ENCODE results near the gene POLR3GL. TPM values are rescaled to one million over a fixed set of nuclear protein-coding genes. Genes with fewer than 3 reads are reported as not detected.

Gene POLR3GL
- total and polyA plus RNA-seq, 10 of the 15 experiments (the other 5 are each of a cell fraction or from before 2014, with no cell fraction given), result 12.8 to 47.0 (median 26.6) TPM

GRCh38 chr1:145927063-145927886 is 37.2 kb upstream of the POLR3GL start, which contains the start of gene RBM8A (continued):
- TF ChIP-seq NKRF (conservative IDR thresholded peaks at IDR 0.05) (peak; percentile 89), TBL1XR1 (IDR thresholded peaks at IDR 0.05; ENCODE audit: low read depth, low read length) (peak; percentile 46; the same call in 1 of the 2 replicates), IKZF1 (conservative IDR thresholded peaks at IDR 0.05) (peak; percentile 88), FOS (IDR thresholded peaks at IDR 0.05; ENCODE audit: borderline replicate concordance, extremely low read depth, insufficient read length) (no peak), KLF5 (IDR thresholded peaks at IDR 0.05; ENCODE audit: partially characterized antibody) (no peak), PKNOX1 (IDR thresholded peaks at IDR 0.05) (peak; percentile 89), E2F4 (IDR thresholded peaks at IDR 0.05; ENCODE audit: low read depth, low read length) (peak; percentile 72), ZBTB40 (IDR thresholded peaks at IDR 0.05; ENCODE audit: borderline replicate concordance) (peak; percentile 80; the same call in 1 of the 2 replicates), LARP7 (IDR thresholded peaks at IDR 0.05) (no peak; the same call in 1 of the 2 replicates), TAF1 (IDR thresholded peaks at IDR 0.05; ENCODE audit: borderline replicate concordance, low read depth, low read length) (peak; percentile 85; the same call in 1 of the 2 replicates), SIX5 (IDR thresholded peaks at IDR 0.05; ENCODE audit: low read depth, low read length, severe bottlenecking) (peak; percentile 25), ZNF217 (IDR thresholded peaks at IDR 0.05) (no peak), POU2F2 (IDR thresholded peaks at IDR 0.05; ENCODE audit: borderline replicate concordance, low read depth, low read length) (peak; percentile 89; the same call in 2 of the 3 replicates), PBX3 (IDR thresholded peaks at IDR 0.05; ENCODE audit: insufficient replicate concordance, low read depth, low read length) (no peak), SKIL (IDR thresholded peaks at IDR 0.05; ENCODE audit: low read depth, poor library complexity, severe bottlenecking) (peak; percentile 71), PAX5 (IDR thresholded peaks at IDR 0.05; ENCODE audit: borderline replicate concordance, low read depth, low read length) (no peak), YBX1 (IDR thresholded peaks at IDR 0.05) (no peak)

Data from GM12878 (cell line).